ENCODE results near the gene E2F4. TPM values are rescaled to one million over a fixed set of nuclear protein-coding genes. Genes with fewer than 3 reads are reported as not detected.
A peak's percentile ranks its signal among the peaks of the same experiment; 100 is the strongest.

Gene E2F4
- total and polyA plus RNA-seq, 2 experiments from 2014 or later, result 70.4 to 72.4 TPM

GRCh38 chr16:67170949-67171649 is 20.9 kb upstream of the E2F4 start:
- H3K4me1 ChIP-seq (ENCODE audit: insufficient read depth), result peaks cover 24% of the 10 kb centered on the region
- H2AFZ ChIP-seq, result peak overlapping the region; percentile 91
- peak overlapping the region; percentile 69 for H3K4me3 ChIP-seq
- H3K9me3 ChIP-seq (ENCODE audit: low read depth), result no peaks in the 10 kb centered on the region
- H3K36me3 ChIP-seq (replicated peaks; ENCODE audit: insufficient read depth, low read depth), result no peaks in the 10 kb centered on the region
- peak overlapping the region; percentile 97 for H3K4me2 ChIP-seq
- no peak for TF ChIP-seq CTCF (IDR thresholded peaks at IDR 0.05; ENCODE audit: poor library complexity)
- no peak for TF ChIP-seq EZH2phosphoT487 (IDR thresholded peaks at IDR 0.05; ENCODE audit: low read depth, severe bottlenecking, unreplicated experiment)
- no peak for TF ChIP-seq EZH2 (IDR thresholded peaks at IDR 0.05; ENCODE audit: borderline replicate concordance)
- H3K9me2 ChIP-seq (replicated peaks; ENCODE audit: insufficient read depth), result no peaks in the 10 kb centered on the region
- DNase-seq (ENCODE audit: low spot score), result no peak
- 48% methylated on average over 14 of the region's 14 CpGs for WGBS (ENCODE audit: low lambda C conversion rate, missing lambda C conversion rate)
- peaks cover 27% of the 10 kb centered on the region for H3K27me3 ChIP-seq
- H4K20me1 ChIP-seq (ENCODE audit: insufficient read depth, poor library complexity, severe bottlenecking), result no peaks in the 10 kb centered on the region
- H3K79me2 ChIP-seq, result no peaks in the 10 kb centered on the region
- peak overlapping the region; percentile 82 for H3K27ac ChIP-seq

DNA sequence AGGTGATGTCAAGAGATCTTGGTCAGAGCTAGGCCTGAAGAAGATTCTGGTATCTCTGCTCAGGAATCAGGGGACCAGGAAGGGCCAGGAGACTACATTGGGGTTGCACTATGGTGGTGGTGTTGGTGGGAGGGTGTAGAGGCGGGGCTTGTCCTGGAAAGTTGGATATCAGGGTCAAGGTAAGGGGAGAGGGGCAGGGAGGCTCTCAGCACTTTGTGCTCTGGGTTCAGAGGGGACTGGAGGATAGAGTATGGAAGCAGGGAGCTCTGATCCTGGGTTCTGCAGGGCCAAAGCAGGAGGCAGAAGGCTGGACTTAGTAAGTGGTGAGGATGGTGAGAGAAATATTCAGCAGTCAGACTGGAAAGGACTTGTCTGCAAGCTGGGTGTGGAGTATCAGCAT is 18.6 kb upstream of the E2F4 start:
- H4K20me1 ChIP-seq (ENCODE audit: insufficient read depth, poor library complexity, severe bottlenecking), result no peaks in the 10 kb centered on the region
- no peaks in the 10 kb centered on the region for H3K79me2 ChIP-seq
- DNase-seq (ENCODE audit: low spot score), result no peak
- TF ChIP-seq EZH2 (IDR thresholded peaks at IDR 0.05; ENCODE audit: borderline replicate concordance) (no peak), EZH2phosphoT487 (IDR thresholded peaks at IDR 0.05; ENCODE audit: low read depth, severe bottlenecking, unreplicated experiment) (no peak), CTCF (IDR thresholded peaks at IDR 0.05; ENCODE audit: poor library complexity) (no peak)
- 67% methylated on average over 1 of the region's 1 CpG for WGBS (ENCODE audit: low lambda C conversion rate, missing lambda C conversion rate)
- H3K4me3 ChIP-seq, result no peak overlapping the region
- no peaks in the 10 kb centered on the region for H3K36me3 ChIP-seq (replicated peaks; ENCODE audit: insufficient read depth, low read depth)
- peak overlapping the region; percentile 57 for H3K27ac ChIP-seq
- H2AFZ ChIP-seq, result peak overlapping the region; percentile 87
- H3K27me3 ChIP-seq, result peaks cover 5% of the 10 kb centered on the region
- H3K4me1 ChIP-seq (ENCODE audit: insufficient read depth), result peaks cover 29% of the 10 kb centered on the region
- no peaks in the 10 kb centered on the region for H3K9me2 ChIP-seq (replicated peaks; ENCODE audit: insufficient read depth)
- H3K4me2 ChIP-seq, result peak overlapping the region; percentile 94
- no peaks in the 10 kb centered on the region for H3K9me3 ChIP-seq (ENCODE audit: low read depth)

GRCh38 chr16:67173808-67174705 is 17.9 kb upstream of the E2F4 start:
- peaks cover 2% of the 10 kb centered on the region for H4K20me1 ChIP-seq (ENCODE audit: insufficient read depth, poor library complexity, severe bottlenecking)
- no peaks in the 10 kb centered on the region for H3K36me3 ChIP-seq (replicated peaks; ENCODE audit: insufficient read depth, low read depth)
- TF ChIP-seq EZH2 (IDR thresholded peaks at IDR 0.05; ENCODE audit: borderline replicate concordance) (no peak), CTCF (IDR thresholded peaks at IDR 0.05; ENCODE audit: poor library complexity) (peak; percentile 22)
- peaks cover 31% of the 10 kb centered on the region for H3K4me1 ChIP-seq (ENCODE audit: insufficient read depth)
- H3K4me3 ChIP-seq, result peak overlapping the region; percentile 33
- DNase-seq (ENCODE audit: low spot score), result peak; percentile 92
- H3K27me3 ChIP-seq, result no peaks in the 10 kb centered on the region
- H3K79me2 ChIP-seq, result no peaks in the 10 kb centered on the region
- no peaks in the 10 kb centered on the region for H3K9me3 ChIP-seq (ENCODE audit: low read depth)
- WGBS (ENCODE audit: low lambda C conversion rate, missing lambda C conversion rate), result 4% methylated on average over 53 of the region's 71 CpGs
- H2AFZ ChIP-seq, result peak overlapping the region; percentile 87
- H3K4me2 ChIP-seq, result peak overlapping the region; percentile 94
- no peaks in the 10 kb centered on the region for H3K9me2 ChIP-seq (replicated peaks; ENCODE audit: insufficient read depth)
- peak overlapping the region; percentile 57 for H3K27ac ChIP-seq
